Cerebellar nuclear complex (tissue), 1 donor: ENCODE data around the gene CA12.
"Not testable (repeated sequence)": the region's sequence is repeated elsewhere in the genome, so short reads cannot be mapped to it uniquely, and the experiment has no call there.

Experiments used
- DNase-seq, 2 experiments: peaks; one replicate each; lab custom pipeline; 2025; lab: John Stamatoyannopoulos, UW

Gene CA12

GRCh38 chr15:63357061-63357460 is 24.6 kb downstream of the CA12 start:
- DNase-seq: no peak

GRCh38 chr15:63354821-63355650 is 26.6 kb downstream of the CA12 start:
- no peak for DNase-seq

DNA sequence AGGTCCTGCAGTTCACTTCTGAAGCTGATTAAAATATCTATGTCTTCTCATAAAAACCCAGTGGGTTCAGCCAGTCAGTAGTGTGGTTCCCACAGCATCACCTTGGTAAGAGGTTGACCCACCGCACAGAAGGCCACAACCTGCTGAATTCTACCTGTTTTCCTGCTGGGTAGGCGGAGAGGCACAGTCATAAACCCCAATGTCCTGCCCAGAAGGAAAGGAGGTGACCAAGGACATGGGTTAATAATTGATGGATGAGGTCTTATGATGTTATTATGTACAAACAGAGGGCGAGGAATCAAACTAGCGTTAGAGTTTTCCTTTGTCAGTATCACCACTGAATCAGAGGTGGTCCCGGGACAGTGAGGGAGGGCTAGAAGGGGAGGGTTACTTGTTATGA is 27.8 kb downstream of the CA12 start:
- DNase-seq: no peak

DNA sequence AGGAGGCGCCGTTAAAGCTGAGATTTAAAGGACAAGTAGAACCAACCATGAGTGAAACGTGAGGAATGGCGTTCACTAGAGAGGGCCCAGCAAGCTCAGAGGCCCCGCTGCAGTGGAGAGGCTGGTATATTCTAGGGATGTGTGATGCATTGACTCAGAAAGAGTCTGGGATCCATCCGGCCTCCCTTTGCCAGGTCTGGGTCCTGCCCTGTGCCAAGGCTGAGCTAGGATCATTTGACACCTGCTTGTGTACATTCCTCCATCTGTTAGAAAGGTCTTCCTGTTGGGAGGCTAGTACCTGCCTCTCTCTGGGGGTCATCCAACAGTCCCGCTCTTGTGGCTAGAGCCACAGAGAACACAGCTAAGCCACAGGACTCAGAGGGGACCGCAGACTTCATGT is 28.4 kb downstream of the CA12 start:
- DNase-seq: no peak

GRCh38 chr15:63352808-63353207 is 28.8 kb downstream of the CA12 start:
- DNase-seq: no peak

DNA sequence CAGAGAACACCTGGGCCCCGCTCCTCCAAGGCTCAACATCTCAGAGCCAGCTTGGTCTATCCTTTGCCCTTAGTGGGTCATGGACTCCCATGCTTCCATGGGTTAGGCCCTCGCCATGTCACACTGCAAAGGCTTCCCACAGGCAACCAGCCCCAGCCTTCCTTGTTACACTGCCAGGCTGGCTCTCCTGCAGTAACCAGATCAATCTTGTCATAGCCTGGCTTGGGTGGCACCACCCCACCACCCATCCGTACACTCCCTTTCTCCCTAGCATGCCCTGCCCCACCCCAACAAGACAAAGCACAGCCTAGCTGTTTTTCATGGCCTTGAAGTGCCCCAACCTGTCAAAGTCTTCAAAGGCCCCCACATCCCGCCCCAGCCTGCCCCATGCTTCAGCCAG is 30.5 kb downstream of the CA12 start:
- DNase-seq: no peak

- DNase-seq: no peak
Measured at GRCh38 chr15:63350178-63350621, 31.4 kb downstream of the CA12 start.

- DNase-seq: no peak
Measured at GRCh38 chr15:63349621-63350020, 32.0 kb downstream of the CA12 start.

DNA sequence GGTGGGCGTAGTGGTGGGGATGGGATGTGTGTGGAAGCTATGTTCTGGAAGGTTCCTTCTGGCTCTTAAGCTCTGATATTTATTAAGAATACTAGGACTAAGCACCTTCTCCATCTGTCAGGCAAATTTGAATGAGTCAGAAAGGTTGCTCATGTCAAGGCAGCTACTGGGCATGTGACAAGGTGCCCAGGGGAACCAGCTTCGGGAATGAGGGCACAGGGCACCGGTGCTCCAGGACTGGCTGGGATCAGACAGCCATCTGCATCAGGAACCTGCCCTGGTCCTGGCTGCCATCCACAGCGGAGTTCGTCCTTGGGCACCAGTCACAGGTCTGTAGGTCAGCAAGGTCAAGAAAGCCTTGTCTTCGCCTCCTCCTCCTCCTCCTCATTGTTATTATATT is 32.5 kb downstream of the CA12 start:
- DNase-seq: no peak

GRCh38 chr15:63348392-63348791 is 33.3 kb downstream of the CA12 start:
- DNase-seq: no peak

GRCh38 chr15:63347074-63347857 is 34.4 kb downstream of the CA12 start:
- DNase-seq: no peak

DNA sequence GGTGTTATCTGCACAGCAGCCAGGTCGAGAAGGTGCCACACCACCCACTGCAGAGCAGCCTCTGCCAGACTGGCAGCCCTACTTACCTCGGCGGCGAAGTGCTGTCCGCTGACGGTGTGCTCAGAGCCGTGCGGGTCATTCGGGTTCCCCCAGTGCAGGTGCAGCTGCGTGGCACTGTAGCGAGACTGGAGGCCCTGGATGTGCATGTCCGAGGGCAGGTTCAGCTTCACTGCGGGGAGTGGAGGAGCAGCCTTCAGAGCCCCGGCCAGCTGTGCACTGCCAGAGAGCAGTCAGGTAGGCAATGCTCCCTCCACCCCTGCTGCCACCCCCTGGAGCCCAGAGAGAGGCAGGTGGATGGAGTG is 36.3 kb downstream of the CA12 start:
- no peak for DNase-seq

- DNase-seq: no peak
Measured at GRCh38 chr15:63344731-63345390, 36.8 kb downstream of the CA12 start.

DNA sequence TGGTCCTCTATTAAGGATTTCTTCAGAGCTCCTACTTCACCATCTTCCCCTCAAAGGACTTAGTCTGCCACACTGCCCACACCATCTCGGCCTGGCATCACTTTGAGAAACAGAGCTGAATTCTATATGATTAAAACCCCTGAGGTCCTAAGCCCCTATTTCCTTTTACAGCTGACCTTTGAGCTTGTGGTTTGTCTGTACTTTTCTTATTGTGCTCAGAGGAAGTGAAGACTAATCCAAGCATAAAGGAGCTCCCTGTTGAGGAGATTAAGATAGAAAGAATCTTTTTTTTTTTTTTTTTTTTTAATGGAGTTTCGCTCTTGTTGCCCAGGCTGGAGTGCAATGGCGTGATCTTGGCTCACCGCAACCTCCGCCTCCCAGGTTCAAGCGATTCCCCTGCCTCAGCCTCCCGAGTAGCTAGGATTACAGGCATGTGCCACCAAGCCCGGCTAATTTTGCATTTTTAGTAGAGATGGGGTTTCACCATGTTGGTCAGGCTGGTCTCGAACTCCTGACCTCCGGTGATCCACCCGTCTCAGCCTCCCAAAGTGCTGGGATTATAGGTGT is 38.6 kb downstream of the CA12 start:
- not testable (repeated sequence) for DNase-seq

DNA sequence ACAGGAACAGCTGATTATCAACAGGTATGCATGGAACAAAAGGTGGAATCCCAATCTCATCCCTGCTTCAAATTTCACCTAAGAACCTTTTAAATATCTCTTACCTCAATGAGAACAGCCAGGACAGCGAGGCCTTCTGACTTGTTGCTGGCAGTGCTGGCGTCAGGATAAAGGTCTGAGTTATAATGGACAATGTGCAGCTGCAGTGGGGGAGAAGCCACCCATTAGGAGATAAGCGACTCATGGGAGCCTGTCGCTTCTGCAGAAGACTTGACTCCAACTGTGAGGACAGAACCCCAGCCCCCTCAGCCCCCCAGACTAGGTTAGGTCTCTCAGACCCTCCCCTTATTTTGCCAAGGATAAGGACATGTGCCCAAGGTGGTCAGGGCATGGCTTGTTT is 39.7 kb downstream of the CA12 start:
- DNase-seq: no peak

DNA sequence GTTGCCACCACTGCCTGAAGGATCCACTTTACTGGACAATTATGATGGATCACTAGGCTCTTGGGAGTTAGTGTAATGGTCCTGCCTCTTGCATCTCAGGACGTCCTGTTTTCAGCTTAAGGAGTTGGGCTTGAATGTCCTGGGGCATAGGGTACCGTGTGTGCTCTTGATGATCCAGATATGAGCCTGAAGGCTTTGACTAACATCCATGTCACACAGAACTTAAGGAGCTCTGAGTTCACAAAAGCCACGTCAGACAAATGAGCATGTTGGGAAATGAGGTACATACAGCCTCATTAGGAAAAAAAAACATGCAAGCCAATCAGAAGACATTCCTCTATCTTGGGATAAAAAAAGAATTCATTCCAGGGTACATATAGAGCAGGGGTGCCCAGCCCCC is 40.8 kb downstream of the CA12 start:
- no peak for DNase-seq

DNA sequence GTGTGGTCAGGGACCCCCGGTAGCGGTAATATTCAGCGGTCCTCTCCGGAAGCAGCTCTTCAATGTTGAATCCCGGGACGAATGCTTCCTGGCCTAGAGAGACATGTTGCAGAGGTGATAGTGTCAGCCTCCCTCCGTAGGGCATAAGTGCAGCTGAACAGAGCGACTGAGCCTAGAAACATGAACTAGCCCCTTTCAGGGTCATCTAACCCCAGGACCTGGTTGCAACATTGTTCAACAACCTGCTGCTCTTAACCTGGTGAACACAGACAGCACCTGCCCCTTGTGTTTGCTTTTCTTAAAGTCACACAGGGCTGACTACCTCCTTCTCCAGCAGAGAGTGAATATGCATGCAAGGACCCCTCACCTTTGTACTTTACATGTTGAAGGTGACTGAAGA is 41.3 kb downstream of the CA12 start:
- DNase-seq: no peak

GRCh38 chr15:63339836-63340235 is 41.8 kb downstream of the CA12 start:
- DNase-seq: no peak

DNA sequence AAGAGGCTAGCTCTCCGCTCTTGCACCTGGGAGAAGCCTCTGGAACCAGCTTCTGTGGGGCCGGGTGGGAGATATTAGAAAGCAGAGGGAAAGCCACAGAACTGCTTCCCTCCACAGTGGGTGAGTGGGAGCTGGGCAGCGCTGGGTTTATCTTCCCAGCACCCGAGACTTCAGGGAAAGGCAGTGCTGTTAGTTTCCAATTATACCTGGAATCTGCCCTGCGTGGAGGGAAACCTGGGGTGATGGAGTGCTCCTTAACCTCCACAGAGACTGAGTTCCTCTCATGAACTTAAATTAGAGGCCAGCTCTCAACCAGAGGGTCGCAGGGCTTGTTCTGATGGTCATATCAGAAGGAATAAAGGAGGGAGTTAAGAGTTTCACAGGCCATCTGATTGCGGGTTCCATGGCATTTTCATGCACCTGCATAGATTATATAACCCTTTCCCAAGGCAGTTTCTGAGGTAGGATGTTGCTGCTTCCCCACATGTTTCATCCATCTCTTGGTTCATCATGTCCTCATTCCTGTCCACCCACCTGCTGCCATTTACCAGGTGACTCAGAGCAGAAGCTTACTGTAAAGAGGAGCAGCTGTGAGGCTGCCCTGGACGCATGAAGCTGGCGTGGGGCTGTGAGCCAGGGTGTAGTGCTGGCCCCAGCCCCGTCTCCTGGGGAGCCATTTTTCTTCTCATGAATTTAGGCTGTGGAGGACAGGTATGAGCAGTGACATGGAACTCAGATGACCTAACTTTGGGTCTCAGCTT is 42.5 kb downstream of the CA12 start:
- DNase-seq: no peak

DNA sequence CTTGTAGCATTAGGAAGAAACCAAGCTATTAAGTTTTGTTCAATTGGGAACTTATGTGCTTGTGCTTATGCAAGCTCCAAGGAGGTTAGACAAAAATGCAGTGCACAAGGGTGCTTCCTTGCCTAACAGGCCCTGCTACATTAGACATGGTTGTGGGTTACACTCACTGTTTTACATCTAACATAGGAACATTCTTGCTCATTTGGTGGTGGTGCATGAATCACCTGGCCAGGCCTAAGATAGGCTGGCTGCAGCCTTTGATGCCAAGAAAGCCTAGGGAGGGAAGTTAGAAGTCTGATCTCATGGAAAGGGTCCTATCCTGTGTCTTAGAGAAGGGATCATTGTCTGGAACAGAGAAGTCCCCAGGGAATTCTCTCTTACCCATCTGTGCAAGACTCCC is 43.5 kb downstream of the CA12 start:
- DNase-seq: no peak

GRCh38 chr15:63337046-63337445 is 44.6 kb downstream of the CA12 start:
- no peak for DNase-seq
